NCI-H2107 treated with DMSO at 0.1 percent for 48 hours (cell line): ENCODE results near the gene RARA.
"Not testable (repeated sequence)": the region's sequence is repeated elsewhere in the genome, so short reads cannot be mapped to it uniquely, and the experiment has no call there.

ENCODE experiments used
- DNase-seq: peaks from one replicate; lab custom pipeline; 2025; ENCODE audit not compliant: unreplicated experiment; lab: John Stamatoyannopoulos, UW

The RARA gene

DNA sequence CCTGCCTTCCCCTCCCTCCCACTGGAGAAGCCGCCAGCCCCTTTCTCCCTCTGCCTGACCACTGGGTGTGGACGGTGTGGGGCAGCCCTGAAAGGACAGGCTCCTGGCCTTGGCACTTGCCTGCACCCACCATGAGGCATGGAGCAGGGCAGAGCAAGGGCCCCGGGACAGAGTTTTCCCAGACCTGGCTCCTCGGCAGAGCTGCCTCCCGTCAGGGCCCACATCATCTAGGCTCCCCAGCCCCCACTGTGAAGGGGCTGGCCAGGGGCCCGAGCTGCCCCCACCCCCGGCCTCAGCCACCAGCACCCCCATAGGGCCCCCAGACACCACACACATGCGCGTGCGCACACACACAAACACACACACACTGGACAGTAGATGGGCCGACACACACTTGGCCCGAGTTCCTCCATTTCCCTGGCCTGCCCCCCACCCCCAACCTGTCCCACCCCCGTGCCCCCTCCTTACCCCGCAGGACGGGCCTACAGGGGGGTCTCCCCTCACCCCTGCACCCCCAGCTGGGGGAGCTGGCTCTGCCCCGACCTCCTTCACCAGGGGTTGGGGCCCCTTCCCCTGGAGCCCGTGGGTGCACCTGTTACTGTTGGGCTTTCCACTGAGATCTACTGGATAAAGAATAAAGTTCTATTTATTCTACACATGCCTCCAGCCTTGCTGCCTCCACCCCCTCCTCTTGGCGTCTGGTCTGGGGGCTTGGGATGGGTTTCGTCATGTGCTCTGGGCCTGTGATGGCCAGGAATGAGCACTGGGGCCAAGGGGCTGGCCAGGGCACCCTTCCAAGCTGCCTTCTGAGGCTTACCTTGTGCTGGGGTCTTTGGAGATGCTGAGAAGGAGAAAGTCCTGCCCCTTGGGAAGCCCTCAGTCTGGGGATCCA lies 48.3 kb downstream of the RARA start:
- DNase-seq = no peak

DNA sequence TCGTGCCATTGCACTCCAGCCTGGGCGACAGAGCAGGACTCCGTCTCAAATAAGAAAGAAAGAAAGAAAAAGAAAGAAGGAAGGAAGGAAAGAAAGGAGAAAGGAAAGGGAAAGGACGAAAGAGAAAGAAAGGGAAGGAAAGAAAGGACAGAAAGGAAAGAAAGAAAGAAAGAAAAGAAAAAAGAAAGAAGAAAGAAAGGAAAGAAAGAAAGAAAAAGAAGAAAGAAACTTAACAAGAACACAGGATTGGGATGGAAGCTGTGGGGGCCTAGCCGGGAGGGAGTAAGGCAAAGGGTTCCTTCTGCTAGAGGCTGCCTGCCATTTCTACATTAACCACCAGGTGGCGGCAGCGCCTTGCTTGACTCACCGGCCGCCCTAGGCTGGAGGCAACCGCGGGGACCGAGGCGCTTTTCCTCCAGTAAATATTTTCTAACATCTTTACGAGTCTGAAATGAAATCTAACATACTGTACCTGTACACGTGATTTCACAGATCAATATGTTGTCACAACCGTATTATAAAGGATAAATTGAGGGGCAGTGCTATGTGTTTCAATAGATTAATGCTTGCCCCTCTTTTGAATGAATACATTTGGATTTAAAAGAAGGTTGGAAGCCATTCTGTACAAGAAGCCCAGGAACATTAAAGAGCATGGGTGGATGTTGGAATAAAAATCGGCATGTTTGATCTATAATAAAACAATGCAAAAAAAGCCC lies 49.5 kb downstream of the RARA start:
- DNase-seq = peak; percentile 69

DNA sequence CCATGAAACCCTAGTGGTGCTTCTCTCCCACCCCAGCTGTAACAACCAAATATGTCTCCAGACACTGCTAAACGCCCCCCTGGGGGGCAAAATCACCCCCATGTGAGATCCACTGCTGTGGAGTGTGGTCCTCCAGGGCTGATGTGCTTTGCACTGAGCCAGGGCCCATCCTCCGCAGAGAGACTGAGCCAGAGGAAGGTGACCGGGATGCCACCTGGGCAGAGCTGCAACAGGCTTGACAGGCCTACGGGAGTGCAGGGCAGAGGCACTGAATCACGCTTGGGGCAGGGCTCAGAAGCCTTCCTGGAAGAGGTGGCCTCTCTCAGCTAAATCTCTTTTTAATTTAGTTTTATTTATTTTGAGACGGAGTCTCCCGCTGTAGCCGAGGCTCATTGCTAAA lies 51.1 kb downstream of the RARA start:
- DNase-seq = no peak

DNA sequence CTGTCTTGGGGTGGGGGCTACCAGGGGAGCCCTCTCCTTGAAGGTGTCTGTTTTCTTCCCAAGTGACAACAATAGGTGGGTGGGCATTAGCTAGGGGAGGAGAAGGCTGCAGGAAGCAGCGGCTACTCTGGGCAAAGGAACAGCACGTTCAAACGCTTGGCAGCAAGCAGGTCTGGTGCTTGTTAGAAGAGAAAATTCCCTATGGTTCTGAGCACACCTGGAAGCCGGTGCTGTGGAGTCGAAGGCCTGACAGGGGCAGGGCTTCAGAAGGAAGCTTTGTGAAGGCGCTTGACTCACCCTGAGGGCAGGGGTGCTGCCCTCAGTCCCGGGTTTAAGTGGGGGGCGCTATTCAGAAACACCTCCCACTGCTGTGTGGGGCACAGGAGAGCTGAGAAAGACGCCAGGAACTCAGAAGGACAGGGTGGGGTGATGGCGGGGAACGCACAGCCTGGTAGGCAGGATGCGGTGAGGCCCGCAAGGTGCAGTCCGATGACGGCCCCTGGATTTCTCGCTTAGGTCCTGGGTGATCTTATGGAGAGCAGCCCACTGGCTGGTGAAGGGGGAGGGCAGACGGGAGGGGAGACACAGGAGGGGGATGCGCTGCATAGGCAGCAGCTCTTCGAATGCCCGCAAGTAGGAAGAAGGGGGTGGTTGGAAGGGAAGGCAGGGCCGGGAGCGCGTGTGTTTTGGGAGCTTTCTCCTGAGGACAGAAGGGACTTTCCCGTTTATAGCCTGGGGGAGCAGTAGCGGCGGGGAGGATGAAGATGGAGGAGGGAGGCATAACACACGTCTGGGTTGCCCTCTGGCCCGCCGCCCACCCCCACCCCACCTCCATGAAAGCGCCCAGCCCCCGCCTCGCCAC lies 52.3 kb downstream of the RARA start:
- DNase-seq = no peak

DNA sequence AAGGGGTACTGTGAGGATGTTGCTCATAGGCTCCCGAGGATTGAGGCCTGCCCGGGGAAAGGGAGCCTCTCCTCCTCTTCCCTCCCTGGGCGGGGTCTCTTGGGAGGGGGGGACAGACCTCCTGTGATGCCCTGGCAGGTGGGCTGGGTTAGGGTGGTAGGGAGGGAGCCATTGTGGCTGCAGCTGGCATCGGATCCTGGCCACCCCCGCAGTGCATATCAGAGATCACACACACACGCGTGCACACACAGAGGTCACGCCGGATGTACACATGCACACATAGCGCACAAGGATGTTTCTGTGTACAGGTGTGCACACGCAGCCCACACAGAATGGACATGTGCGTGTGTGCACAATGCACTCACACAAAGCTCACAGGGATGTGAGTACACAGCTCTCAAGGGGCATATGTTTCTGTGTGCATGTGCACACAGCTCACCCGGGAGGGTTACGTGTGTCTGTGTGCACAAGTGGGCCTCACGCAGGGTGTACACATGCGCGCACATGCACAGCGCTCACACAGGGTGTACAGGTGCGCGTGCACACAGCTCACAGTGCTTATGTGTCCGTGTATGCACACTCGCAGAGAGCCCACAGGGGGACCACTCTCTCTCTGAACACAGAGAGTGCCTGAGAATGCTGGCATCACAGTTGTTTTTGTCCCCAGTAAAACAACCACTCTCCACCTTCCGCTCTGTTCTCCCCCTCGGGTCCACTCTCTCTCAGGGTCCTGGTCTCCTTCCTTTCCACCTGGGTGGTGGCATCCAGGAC lies 53.1 kb downstream of the RARA start:
- no peak for DNase-seq

DNA sequence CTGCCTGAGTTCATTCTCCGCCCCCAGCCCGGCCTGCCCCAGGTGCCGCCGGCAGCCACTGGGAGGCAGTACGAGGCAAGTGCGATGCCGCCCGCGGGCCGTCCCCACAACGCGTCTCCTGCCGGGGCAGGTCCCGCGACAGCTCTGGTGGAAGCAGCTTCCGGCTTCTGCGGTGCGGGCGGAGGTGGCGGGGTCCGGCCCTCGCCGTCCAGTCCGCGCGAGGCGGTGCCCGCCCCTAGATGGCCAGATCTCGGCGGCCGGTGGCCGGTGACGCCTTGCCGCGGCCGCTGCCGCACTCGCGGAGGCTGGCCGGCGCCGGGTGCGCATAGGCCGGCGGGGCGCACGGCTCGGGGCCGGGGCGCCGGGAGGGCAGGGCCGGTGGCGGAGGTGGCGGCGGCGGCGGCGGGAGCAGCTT lies 53.7 kb downstream of the RARA start:
- DNase-seq = no peak

DNA sequence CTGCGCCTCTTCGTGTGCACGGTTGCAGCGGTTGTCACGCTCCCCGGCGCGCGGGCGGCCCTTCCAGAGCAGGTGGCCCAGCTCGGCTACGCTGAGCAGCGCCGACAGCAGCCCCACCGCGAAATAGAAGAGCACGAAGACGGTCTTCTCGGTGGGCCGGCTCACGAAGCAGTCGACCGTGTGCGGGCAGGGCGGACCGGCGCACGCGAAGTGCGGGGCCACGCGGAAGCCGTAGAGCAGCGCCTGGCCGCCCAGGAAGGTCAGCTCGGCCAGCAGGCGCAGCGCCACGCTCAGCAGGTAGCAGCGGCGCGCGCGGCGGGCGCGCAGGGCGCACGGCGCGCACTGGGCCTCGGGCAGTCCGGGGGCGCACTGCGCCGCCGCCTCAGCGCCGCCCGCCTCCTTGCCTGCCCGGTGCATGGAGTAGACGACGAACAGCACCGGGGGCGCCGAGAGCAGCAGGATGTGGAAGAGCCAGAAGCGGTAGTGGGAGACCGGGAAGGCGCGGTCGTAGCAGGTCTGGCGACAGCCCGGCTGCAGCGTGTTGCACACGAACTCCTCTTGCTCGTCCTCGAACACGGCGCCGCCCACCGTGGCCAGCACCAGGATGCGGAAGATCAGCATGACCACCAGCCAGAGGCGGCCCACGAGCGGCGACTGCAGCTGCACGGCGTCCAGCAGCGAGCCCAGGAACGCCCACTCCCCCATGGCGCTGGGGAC lies 54.3 kb downstream of the RARA start:
- no peak for DNase-seq

DNA sequence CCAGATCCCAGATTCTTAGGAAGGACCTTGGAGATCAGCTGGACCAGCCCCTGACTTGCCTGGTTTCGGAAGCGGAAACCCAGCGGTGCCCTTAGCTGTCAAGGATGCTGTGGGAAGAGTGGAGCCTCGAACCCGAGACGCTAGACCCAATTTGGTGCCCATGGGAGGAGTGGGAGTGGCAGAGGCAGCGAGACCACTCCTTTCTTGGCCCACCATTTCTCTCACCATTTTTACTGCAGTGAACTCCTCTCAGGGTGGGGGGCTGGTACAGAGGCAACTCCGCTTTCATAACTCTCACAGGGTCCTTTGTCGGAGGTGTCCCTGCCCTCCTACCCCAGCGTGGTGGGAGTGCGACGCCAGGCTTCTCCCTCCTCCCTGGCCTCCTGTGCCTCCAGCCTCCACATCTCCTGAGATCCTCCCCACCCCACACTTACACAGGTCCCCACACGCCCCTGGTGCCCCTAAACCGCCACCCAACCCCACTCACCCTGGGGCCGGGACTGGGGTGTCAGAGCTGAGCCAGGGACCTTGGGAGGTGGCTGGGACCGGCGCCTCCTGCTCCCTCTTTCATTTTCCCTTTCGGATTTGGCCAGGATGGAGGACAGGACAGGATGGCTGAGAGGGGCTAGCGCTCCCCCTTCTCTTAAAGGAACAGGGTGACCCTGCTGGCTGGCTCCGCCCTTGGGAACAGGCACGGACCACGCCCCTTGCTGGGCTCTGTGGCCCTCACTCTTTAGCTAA lies 55.3 kb downstream of the RARA start, which contains the start of gene GJD3:
Gene GJD3 (minus strand): TSS at position 617 of the 741 bp plus-strand sequence. CDS start 922 bp downstream, outside the sequence.
- no peak for DNase-seq

DNA sequence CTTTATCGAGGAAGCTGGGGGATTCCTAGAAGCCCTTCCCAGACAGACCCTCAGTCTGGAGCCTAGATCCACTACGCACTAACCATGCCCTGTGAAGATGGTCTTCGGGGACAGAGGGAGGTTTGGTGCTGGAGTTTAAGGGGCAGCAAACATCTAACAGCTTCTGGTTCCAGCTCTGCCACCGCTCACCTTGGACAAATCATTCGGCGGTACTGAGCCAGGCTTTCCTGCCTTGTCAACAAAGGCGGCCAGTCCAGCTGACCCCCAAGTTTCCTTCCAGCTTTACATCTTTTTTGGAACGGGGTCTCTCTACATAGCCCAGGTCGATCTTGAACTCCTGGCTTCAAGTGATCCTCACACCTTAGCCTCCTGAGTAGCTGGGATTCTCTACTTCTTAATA lies 55.9 kb downstream of the RARA start:
- no peak for DNase-seq

DNA sequence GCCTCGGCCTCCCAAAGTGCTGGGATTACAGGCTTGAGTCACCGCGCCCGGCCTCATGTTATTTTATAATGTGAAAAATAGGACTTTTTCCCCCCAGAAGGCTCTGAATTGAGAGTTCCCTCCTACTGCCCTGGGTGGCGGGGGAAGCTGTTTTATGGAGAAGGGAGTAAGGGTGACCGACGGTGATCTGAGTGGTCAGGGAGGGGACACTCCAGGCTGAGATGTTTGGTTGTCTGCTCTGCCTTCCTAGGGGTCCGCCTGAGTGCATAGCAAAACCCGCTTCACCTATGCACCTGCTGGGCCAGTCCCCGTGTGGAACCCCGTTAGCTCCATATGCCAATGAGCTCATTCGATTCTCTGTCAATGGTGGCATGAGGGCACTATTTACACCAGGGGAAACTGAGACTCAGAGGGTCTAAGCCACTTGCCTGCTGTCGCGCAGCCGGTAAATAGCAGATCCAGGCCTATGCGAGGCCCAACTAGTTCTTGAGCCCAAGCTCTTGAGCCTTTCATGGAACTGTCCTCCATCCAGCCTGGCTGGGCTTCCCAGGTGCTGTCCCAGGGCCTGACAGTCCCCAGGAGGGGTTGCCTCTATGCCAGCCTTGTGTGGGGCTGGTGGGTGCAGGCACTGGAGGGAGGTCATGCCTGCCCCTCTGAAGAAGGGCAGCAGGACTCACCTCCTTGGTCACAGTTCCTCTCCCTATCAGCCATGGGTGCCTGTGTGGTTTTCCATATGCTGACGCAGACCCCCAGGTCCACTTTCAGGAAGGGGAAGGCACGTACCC lies 57.3 kb downstream of the RARA start:
- no peak for DNase-seq

DNA sequence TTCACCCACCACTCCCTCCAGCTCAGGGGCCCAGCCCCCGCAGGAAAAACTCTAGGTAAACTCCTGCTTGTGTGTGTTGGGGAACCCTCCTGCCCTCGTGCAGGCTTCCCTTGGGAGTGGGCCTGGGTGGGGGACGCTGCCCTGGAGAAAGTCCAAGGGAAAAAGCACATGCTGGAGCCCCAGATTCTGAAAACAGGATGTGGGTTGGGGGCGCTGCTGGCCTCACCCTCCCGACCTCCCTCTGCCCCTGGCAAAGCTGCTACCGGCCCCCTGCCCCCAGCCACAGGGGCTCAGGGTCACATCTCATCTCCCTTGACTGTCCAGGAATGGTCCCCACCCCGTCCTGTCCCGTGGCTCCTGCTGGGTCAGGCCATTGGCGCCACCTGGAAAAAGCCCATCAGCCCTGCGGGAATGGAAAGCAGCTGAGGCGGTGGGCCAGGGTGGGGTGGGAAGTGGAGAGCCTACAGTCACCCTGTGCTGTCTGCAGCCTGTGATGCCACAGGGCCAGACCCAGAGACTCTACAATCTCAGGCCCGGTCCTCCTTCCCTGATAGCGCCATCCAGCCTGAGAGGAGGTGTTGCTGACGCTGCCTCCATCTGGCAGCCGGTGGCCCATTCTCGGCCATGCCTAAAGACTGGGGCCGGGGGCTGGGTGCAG lies 58.0 kb downstream of the RARA start:
- DNase-seq = no peak

DNA sequence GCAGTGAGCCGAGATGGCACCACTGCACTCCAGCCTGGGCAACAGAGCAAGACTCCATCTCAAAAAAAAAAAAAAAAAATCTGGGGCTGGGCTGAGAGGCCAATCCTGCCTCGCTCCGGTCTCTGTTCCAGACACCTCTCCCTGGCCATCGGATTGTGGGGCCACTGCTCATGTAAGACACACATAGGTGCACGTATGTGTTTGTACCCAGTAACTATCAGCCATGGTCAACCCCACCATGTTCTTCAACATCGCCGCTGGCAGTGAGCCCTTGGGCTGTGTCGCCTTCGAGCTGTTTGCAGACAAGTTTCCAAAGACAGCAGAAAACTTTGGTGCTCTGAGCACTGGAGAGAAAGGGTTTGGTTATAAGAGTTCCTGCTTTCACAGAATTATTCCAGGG lies 58.7 kb downstream of the RARA start:
- DNase-seq = not testable (repeated sequence)

DNA sequence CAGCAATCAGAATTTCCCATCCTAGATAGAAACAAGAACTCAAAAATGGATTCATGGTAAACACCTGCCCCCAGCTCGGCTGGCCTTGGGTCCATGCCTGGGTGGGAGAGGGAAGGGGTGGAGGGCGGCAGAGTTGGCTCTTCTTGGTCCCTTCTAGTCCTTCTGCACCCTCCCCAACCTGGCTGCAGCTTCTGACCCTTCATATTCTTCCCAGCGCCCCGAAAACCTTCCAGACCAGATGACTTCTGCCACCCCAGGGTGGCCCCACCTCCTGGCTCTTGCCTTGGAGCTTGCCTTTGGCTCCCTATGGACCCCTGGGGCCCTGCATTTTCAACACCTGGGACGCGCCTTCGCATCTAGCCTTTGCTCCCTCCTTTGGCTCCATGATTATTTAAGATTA lies 60.9 kb downstream of the RARA start:
- no peak for DNase-seq

DNA sequence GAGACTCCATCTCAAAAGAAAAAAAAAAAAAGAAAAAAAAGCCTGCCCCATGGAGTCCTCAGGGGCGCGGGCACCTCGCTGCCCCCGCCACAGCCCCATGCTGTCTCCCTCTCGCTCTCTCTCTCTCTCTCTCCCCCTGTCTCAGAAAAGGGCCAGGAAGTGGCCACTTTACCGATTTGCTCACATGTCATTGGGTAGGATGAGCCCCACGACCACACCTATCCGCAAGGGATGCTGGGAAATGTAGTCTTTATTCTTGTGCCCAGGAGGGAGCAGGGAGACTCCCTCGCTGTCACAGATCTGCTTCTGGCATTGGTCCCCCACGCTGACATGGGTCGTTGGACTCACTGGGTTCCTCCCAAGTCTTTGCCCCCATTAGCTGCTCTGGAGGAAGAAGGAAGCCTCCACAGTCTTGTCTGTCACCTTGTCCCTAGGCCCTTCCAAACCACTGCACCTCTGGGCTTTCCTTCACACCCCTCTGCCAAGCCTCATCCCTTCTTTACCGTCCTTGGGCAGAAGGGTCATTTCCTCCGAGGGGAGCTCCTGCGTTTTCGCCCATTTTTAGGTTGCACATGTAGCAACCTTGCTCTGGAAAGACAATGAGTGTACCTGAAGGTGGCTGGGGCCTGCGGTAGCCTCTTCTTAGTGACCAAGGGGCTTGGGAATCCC lies 62.4 kb downstream of the RARA start:
- DNase-seq = no peak

DNA sequence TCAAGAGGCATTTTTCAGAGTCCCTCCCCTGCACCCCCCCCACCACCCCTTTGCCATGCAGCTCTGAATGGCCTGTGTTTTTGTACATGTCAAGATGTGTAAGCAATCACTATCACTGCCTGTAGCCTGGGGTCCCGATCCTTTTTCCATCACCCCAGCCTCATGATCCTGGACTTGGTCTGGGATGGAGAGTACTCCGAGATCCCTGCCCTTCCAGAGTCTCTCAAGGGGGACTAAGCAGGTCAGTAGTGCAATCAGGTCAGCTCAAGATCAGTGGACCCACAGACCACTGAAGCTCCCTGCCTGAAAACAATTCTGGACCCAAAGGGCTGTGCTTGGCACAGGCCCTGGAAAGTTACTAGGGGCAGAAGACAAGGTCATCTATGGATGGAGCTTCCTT lies 63.1 kb downstream of the RARA start:
- no peak for DNase-seq

DNA sequence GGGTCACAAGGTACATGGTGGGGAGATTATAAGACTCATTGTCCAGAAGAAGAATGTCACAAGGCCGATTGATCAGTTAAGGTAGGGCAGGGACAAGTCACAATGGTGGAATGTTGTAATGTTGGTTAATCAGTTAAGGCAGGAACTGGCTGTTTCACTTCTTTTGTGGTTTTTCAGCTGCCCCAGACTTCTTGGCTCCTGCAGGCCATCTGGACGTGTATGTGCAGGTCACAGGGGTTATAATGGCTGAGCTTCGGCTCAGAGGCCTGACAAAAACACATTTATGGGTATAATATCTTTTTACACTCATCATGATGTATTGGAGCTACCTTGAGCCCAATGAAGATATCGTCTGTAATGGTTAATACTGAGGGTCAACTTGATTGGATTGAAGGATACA lies 63.7 kb downstream of the RARA start:
- not testable (repeated sequence) for DNase-seq

DNA sequence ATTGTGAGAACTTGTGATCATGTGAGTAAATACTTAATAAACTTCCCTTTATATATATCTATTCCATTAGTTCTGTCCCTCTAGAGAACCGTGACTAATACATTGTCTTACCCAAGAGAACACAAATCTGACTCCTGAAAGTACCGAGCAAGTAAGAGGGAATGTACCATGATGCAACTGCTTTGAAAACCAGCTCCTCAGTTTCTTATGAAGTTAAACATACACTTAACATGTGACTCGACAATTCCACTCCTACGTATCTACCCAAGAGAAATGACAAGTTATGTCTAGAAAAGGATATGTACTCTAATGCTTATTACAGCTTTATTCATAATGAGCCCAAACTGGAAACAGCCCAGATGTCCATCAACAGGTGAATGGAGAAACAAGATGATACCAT lies 64.3 kb downstream of the RARA start:
- DNase-seq = no peak
